ENCODE results near the gene DPM2.

DNA sequence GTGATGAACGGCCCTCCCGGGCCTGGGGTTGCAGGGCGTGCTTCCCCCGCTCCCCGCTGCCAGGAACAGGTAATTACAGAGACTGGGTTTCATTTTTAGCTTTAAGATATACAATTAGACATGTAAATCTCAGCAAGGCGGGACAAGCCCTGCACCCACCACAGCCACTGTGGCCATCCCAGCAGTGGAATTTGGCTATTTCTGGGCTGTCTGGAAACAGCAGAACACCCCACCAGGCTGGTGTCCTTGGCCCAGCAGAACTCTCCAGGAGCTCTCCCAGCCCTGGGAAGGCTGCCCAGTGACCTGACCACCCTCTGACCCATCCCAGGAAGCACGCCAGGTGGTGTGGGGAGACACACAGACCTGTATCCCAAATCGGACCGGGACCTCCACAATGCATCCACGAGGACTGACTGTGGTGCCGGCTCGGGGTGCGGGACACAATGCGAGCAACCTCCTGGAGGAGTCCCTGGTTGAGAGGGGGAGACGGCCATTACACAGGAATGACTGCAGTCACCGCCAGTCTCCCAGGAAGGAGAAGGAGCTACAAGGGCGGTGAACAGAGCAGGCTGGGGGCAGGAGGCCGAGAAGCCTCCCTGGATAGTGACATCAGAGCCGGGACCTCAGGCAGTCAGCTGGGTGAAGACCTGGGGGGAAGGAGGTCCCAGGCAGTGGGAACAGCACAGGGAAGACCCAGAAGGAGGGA lies 25.9 kb upstream of the DPM2 start:
- no peak for TF ChIP-seq POLR2AphosphoS5 (IDR thresholded peaks at IDR 0.05; ENCODE audit: low read depth)
- TF ChIP-seq CTCF (IDR thresholded peaks at IDR 0.05; ENCODE audit: insufficient read depth, low read length), result no peak
